ENCODE data around the gene CARD10. TPM values are rescaled to one million over a fixed set of nuclear protein-coding genes. Genes with fewer than 3 reads are reported as not detected.

CARD10 gene, protein sequence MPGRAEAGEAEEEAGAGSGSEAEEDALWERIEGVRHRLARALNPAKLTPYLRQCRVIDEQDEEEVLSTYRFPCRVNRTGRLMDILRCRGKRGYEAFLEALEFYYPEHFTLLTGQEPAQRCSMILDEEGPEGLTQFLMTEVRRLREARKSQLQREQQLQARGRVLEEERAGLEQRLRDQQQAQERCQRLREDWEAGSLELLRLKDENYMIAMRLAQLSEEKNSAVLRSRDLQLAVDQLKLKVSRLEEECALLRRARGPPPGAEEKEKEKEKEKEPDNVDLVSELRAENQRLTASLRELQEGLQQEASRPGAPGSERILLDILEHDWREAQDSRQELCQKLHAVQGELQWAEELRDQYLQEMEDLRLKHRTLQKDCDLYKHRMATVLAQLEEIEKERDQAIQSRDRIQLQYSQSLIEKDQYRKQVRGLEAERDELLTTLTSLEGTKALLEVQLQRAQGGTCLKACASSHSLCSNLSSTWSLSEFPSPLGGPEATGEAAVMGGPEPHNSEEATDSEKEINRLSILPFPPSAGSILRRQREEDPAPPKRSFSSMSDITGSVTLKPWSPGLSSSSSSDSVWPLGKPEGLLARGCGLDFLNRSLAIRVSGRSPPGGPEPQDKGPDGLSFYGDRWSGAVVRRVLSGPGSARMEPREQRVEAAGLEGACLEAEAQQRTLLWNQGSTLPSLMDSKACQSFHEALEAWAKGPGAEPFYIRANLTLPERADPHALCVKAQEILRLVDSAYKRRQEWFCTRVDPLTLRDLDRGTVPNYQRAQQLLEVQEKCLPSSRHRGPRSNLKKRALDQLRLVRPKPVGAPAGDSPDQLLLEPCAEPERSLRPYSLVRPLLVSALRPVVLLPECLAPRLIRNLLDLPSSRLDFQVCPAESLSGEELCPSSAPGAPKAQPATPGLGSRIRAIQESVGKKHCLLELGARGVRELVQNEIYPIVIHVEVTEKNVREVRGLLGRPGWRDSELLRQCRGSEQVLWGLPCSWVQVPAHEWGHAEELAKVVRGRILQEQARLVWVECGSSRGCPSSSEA
- 36.0 TPM for polyA plus RNA-seq
- long read RNA-seq, donor 1, full-length matches to known transcripts, result 1 of 1 reads
- long read RNA-seq, donor 1, partial matches to known transcripts, result 0 of 1 reads
- long read RNA-seq, donor 1, other reads (novel, unspliced or antisense), result 0 of 1 reads
- long read RNA-seq, donor 2, full-length matches to known transcripts, result 4 of 4 reads
- long read RNA-seq, donor 2, partial matches to known transcripts, result 0 of 4 reads
- long read RNA-seq, donor 2, other reads (novel, unspliced or antisense), result 0 of 4 reads
- long read RNA-seq, donor 3, full-length matches to known transcripts, result 6 of 66 reads
- long read RNA-seq, donor 3, partial matches to known transcripts, result 45 of 66 reads
- long read RNA-seq, donor 3, other reads (novel, unspliced or antisense), result 15 of 66 reads
- long read RNA-seq, donor 4, result 0 reads
- long read RNA-seq, donor 5, full-length matches to known transcripts, result 5 of 95 reads
- long read RNA-seq, donor 5, partial matches to known transcripts, result 90 of 95 reads
- long read RNA-seq, donor 5, other reads (novel, unspliced or antisense), result 0 of 95 reads
- long read RNA-seq, donor 6, partial matches to known transcripts, result 0 of 2 reads
- long read RNA-seq, donor 6, other reads (novel, unspliced or antisense), result 0 of 2 reads
- long read RNA-seq, donor 7, result 0 reads
- long read RNA-seq, donor 8, partial matches to known transcripts, result 0 of 3 reads
- long read RNA-seq, donor 8, other reads (novel, unspliced or antisense), result 0 of 3 reads
- long read RNA-seq, donor 9, full-length matches to known transcripts, result 1 of 1 reads
- long read RNA-seq, donor 9, partial matches to known transcripts, result 0 of 1 reads
- long read RNA-seq, donor 9, other reads (novel, unspliced or antisense), result 0 of 1 reads
- long read RNA-seq, donor 10, full-length matches to known transcripts, result 9 of 142 reads
- long read RNA-seq, donor 10, partial matches to known transcripts, result 81 of 142 reads
- long read RNA-seq, donor 10, other reads (novel, unspliced or antisense), result 52 of 142 reads
- long read RNA-seq, donor 11, full-length matches to known transcripts, result 2 of 7 reads
- long read RNA-seq, donor 11, partial matches to known transcripts, result 5 of 7 reads
- long read RNA-seq, donor 11, other reads (novel, unspliced or antisense), result 0 of 7 reads

DNA sequence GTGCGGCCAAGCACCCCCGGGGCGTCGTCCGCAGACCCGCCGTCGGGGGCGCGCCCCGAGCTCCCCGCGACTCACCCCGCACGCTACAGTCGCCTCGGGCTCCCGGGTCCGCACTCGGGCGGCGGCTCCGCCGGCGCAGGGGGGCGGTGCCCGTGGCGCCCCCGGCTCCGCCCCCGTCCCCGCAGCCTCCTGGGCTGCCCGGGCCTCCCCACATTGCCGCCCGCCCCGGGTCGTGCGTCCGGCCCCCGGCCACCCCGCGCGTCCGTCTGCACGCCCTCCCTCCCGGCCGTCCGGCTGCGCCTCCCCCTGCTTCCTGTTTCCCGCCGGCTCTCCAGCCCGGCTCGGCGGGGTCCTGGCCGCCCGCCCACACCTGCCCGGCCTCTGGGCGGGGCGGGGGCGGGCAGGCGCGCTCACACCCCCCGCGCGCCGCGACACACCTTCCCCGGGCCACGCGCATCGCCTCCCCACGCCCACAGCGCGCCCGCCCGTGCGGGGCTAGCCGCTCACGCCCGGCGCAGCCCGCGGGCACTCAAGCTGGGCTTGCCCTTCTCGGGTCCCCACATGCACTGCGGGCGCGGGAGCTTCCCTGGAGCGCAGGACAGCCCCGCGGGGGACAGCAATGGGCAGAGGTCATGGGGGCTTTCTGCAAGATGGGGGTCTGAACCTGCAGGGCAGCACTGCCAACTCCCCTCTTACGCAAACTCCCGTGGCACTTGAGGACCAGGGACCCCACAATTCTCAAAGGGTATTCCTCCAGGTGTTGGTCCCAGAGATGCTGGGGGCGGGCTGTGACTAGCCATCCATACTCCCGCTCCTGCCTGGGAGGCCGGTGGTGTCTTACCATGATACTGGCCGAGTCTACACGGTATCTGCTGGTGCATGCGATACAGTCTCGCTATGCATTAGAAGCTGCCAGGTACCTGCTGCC is at the start of gene CARD10:
CARD10 (minus strand) TSS at position 148 of the 928 bp plus-strand sequence. CDS start 215 bp downstream, outside the sequence.
- Histone ChIP-seq H3K9me3 (ENCODE audit: control insufficient read depth, low read depth, low read length) (peaks cover 3% of the 10 kb centered on the region), H3K4me3 (ENCODE audit: low read length) (peak within 1 kb of the TSS; percentile 55), H3K27ac (ENCODE audit: low read length) (peak within 1 kb of the TSS; percentile 54), H3K4me1 (ENCODE audit: control insufficient read depth, insufficient read depth, low read length) (peaks cover 42% of the 10 kb centered on the region), H3K36me3 (ENCODE audit: control insufficient read depth, insufficient read depth, low read length) (peaks cover 18% of the 10 kb centered on the region), H3K27me3 (ENCODE audit: control insufficient read depth, insufficient read depth, low read length) (peaks cover 4% of the 10 kb centered on the region)
- no CpG with 5 or more reads among the region's 99 CpGs for WGBS (ENCODE audit: insufficient coverage, low lambda C conversion rate)
- DNase-seq, result peak in 1 of 2 donors; percentile 80

DNA sequence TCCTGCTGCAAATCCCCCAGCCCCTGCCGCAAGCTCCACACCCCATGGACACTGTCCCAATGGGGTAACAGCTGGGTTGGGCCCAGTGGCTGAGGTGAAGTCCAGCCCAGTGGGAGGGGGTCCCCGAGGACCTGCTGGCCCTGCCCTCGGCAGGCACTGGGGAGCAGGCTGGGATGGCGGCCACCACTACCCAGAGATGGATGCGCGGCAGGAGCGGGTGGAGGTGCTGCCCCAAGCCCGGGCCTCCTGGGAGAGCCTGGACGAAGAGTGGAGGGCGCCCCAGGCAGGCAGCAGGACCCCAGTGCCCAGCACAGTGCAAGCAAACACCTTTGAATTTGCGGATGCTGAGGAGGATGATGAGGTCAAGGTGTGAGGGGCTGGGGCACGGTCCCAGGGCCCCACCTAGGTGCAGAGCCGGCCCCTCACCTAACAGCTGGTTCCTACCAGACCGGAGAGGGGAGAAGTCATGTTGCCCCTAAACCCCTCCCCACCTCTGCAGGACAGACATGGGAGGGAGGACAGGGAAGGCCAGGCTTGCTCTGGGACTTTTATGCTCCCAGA is 49.3 kb upstream of the CARD10 start:
- peak in 1 of 2 donors; percentile 22 for DNase-seq
- WGBS (ENCODE audit: insufficient coverage, low lambda C conversion rate), result no CpG with 5 or more reads among the region's 14 CpGs

DNA sequence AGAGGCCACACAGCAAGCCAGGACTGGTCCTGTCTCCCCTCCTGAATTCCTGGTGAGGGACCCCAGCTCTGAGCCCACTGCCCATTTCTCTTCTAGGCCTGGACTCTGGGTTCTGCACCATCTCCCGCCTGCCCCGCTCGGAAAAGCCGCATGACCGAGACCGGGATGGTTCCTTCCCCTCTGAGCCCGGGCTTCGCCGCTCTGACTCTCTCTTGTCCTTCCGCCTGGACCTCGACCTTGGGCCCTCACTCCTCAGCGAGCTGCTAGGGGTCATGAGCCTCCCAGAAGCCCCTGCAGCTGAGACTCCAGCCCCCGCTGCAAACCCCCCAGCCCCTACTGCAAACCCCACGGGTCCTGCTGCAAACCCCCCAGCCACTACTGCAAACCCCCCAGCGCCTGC is 48.8 kb upstream of the CARD10 start:
- H3K27me3 ChIP-seq (ENCODE audit: control insufficient read depth, insufficient read depth, low read length), result no peaks in the 10 kb centered on the region
- no peak overlapping the region for H3K4me3 ChIP-seq (ENCODE audit: low read length)
- no peaks in the 10 kb centered on the region for H3K9me3 ChIP-seq (ENCODE audit: control insufficient read depth, low read depth, low read length)
- 100% methylated on average over 1 of the region's 15 CpGs for WGBS (ENCODE audit: insufficient coverage, low lambda C conversion rate)
- H3K36me3 ChIP-seq (ENCODE audit: control insufficient read depth, insufficient read depth, low read length), result peaks cover 70% of the 10 kb centered on the region
- peak overlapping the region; percentile 11 for H3K27ac ChIP-seq (ENCODE audit: low read length)
- peak in 1 of 2 donors; percentile 12 for DNase-seq
- peaks cover 71% of the 10 kb centered on the region for H3K4me1 ChIP-seq (ENCODE audit: control insufficient read depth, insufficient read depth, low read length)

More for the DNA sequence above, 49.3 kb upstream of the CARD10 start:
- peaks cover 69% of the 10 kb centered on the region for H3K4me1 ChIP-seq (ENCODE audit: control insufficient read depth, insufficient read depth, low read length)
- H3K4me3 ChIP-seq (ENCODE audit: low read length), result no peak overlapping the region
- H3K9me3 ChIP-seq (ENCODE audit: control insufficient read depth, low read depth, low read length), result no peaks in the 10 kb centered on the region
- H3K27ac ChIP-seq (ENCODE audit: low read length), result peak overlapping the region; percentile 90
- H3K36me3 ChIP-seq (ENCODE audit: control insufficient read depth, insufficient read depth, low read length), result peaks cover 70% of the 10 kb centered on the region
- no peaks in the 10 kb centered on the region for H3K27me3 ChIP-seq (ENCODE audit: control insufficient read depth, insufficient read depth, low read length)

DNA sequence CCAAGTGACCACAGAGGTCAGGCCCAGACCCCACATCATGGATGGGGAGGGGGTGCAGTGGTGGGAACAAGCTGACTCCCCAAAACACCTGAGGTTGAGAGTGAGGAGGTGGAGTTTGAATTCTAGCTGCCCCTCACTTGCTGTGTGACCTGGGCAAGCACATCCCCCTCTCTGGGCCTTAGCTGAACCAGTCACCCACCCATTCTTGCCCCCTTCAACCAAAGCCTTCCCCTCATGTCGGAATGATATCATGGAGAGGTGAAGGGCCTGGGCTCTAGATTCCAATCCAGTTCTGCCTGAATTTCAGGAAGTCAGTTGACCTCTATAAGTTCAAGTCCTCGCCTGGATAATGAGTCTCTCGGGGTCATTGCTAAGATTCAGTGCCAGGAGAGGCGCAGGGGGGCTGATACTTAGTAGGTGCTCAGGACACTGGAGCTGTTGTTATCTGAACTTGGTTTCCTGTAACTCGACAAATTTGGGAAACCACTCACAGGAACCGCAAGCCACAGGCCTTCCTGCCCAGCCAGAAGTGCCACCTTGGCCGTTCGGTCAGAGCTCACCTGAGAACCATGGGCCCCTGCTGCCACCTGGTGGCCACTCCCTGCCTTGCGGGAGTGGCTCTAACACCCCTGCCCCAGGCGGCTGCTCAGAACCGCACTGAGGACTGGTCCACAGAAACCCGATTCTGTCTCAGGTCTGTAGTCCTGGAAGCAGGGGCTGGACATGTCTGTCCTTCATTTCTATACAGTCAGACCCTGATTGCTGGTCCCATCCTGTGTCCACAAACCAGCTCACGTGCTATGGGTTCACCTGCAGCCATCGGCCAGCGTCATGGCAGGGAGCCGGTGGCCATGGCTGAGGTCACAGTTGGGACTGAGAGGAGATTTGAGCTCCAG is 47.9 kb upstream of the CARD10 start:
- peaks cover 73% of the 10 kb centered on the region for H3K36me3 ChIP-seq (ENCODE audit: control insufficient read depth, insufficient read depth, low read length)
- H3K4me3 ChIP-seq (ENCODE audit: low read length), result no peak overlapping the region

DNA sequence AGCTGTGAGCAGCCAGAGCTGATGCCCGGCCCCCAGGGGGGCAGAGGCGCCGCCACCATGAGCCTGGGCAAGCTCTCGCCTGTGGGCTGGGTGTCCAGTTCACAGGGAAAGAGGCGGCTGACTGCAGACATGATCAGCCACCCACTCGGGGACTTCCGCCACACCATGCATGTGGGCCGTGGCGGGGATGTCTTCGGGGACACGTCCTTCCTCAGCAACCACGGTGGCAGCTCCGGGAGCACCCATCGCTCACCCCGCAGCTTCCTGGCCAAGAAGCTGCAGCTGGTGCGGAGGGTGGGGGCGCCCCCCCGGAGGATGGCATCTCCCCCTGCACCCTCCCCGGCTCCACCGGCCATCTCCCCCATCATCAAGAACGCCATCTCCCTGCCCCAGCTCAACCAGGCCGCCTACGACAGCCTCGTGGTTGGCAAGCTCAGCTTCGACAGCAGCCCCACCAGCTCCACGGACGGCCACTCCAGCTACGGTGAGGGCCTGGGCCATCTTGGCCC is 47.2 kb upstream of the CARD10 start:
- Histone ChIP-seq H3K9me3 (ENCODE audit: control insufficient read depth, low read depth, low read length) (no peaks in the 10 kb centered on the region), H3K27ac (ENCODE audit: low read length) (no peak overlapping the region), H3K36me3 (ENCODE audit: control insufficient read depth, insufficient read depth, low read length) (peaks cover 66% of the 10 kb centered on the region), H3K4me3 (ENCODE audit: low read length) (no peak overlapping the region), H3K27me3 (ENCODE audit: control insufficient read depth, insufficient read depth, low read length) (no peaks in the 10 kb centered on the region), H3K4me1 (ENCODE audit: control insufficient read depth, insufficient read depth, low read length) (peaks cover 77% of the 10 kb centered on the region)
- no peak for DNase-seq
- WGBS (ENCODE audit: insufficient coverage, low lambda C conversion rate), result no CpG with 5 or more reads among the region's 28 CpGs

More for the DNA sequence above, 47.9 kb upstream of the CARD10 start:
- peak; percentile 79 to 84 for DNase-seq
- Histone ChIP-seq H3K9me3 (ENCODE audit: control insufficient read depth, low read depth, low read length) (no peaks in the 10 kb centered on the region), H3K27ac (ENCODE audit: low read length) (peak overlapping the region; percentile 11), H3K4me1 (ENCODE audit: control insufficient read depth, insufficient read depth, low read length) (peaks cover 77% of the 10 kb centered on the region), H3K27me3 (ENCODE audit: control insufficient read depth, insufficient read depth, low read length) (no peaks in the 10 kb centered on the region)
- 50% methylated on average over 2 of the region's 16 CpGs for WGBS (ENCODE audit: insufficient coverage, low lambda C conversion rate)

GRCh38 chr22:37565830-37566229 is 46.6 kb upstream of the CARD10 start:
- DNase-seq, result no peak
- Histone ChIP-seq H3K27me3 (ENCODE audit: control insufficient read depth, insufficient read depth, low read length) (no peaks in the 10 kb centered on the region), H3K36me3 (ENCODE audit: control insufficient read depth, insufficient read depth, low read length) (peaks cover 61% of the 10 kb centered on the region), H3K4me3 (ENCODE audit: low read length) (no peak overlapping the region), H3K9me3 (ENCODE audit: control insufficient read depth, low read depth, low read length) (no peaks in the 10 kb centered on the region), H3K27ac (ENCODE audit: low read length) (no peak overlapping the region), H3K4me1 (ENCODE audit: control insufficient read depth, insufficient read depth, low read length) (peaks cover 71% of the 10 kb centered on the region)
- no CpG with 5 or more reads among the region's 17 CpGs for WGBS (ENCODE audit: insufficient coverage, low lambda C conversion rate)

DNA sequence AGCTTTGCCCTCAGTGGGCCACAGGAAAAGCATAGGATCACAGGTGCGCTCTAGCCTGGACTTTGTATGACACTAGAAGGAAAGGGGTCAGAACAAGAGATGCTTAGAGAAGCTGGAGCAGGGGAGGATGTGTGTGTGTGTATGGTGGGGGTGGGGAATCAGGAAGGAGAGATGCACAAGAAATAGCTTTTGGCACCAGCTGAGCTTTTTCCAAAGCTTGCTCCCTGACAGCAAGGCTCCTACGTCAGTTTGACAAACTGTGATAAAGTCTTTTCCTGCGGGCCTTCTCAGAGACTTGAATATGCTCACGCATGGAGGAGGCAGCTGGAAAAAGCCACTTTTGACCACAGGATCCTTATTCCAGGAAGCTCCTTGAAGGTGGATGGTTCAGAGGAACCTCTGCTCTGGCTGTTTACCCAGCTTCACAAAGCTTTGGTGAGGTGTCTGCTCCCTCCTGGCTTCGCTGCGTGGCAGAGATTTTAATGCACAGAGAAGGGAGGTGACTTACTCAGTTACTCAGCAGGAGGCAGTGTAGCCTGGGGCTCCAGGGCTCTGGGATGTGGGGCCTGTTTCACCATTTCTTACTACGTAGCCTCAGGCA is 45.0 kb upstream of the CARD10 start:
- Histone ChIP-seq H3K27ac (ENCODE audit: low read length) (peak overlapping the region; percentile 56), H3K4me3 (ENCODE audit: low read length) (no peak overlapping the region), H3K9me3 (ENCODE audit: control insufficient read depth, low read depth, low read length) (no peaks in the 10 kb centered on the region), H3K27me3 (ENCODE audit: control insufficient read depth, insufficient read depth, low read length) (no peaks in the 10 kb centered on the region), H3K36me3 (ENCODE audit: control insufficient read depth, insufficient read depth, low read length) (peaks cover 45% of the 10 kb centered on the region), H3K4me1 (ENCODE audit: control insufficient read depth, insufficient read depth, low read length) (peaks cover 61% of the 10 kb centered on the region)
- peak in 1 of 2 donors; percentile 32 for DNase-seq
- no CpG with 5 or more reads among the region's 7 CpGs for WGBS (ENCODE audit: insufficient coverage, low lambda C conversion rate)
